Measurements from ENCODE around the gene KRTAP4-8.

Gene KRTAP4-8

DNA sequence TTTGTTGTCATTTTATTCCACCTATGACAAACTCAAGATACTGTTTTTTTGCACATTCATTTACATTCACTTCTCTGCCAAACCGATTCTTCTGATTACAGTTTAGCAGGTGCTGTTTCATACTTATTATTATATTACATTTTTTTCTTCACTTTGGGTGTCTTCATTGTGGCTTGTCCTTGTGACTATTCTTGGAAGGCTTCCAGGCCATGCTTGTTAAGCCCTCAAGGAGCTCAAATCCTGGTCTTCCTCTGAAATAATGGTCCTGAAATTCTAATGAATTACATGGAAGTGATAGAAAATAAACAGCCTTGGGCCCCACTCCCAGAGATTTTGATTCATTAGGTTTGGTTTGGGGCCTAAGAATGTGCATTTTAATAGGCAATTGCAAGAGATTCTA lies 33.6 kb downstream of the KRTAP4-8 start:
- Histone ChIP-seq H3K79me2 (ENCODE audit: control insufficient read depth, low read length) (no peaks in the 10 kb centered on the region), H3K9me3 (ENCODE audit: control insufficient read depth, insufficient read depth, low read length) (no peaks in the 10 kb centered on the region), H3K27ac (ENCODE audit: low read depth, low read length) (no peak overlapping the region), H3K36me3 (ENCODE audit: control insufficient read depth, low read length) (no peaks in the 10 kb centered on the region), H3K27me3 (ENCODE audit: control insufficient read depth, low read length) (no peaks in the 10 kb centered on the region), H3F3A (ENCODE audit: control insufficient read depth, insufficient read depth) (no peaks in the 10 kb centered on the region), H3K9me2 (replicated peaks; ENCODE audit: control insufficient read depth, low read length) (no peaks in the 10 kb centered on the region), H3K4me3 (ENCODE audit: low read length) (no peak overlapping the region), H3K4me1 (ENCODE audit: control insufficient read depth, low read length) (no peaks in the 10 kb centered on the region), H4K20me1 (ENCODE audit: control insufficient read depth, insufficient read depth, low read depth, low read length) (no peaks in the 10 kb centered on the region), H3K4me2 (ENCODE audit: low read length) (no peak overlapping the region)
- TF ChIP-seq, protein P1, sequence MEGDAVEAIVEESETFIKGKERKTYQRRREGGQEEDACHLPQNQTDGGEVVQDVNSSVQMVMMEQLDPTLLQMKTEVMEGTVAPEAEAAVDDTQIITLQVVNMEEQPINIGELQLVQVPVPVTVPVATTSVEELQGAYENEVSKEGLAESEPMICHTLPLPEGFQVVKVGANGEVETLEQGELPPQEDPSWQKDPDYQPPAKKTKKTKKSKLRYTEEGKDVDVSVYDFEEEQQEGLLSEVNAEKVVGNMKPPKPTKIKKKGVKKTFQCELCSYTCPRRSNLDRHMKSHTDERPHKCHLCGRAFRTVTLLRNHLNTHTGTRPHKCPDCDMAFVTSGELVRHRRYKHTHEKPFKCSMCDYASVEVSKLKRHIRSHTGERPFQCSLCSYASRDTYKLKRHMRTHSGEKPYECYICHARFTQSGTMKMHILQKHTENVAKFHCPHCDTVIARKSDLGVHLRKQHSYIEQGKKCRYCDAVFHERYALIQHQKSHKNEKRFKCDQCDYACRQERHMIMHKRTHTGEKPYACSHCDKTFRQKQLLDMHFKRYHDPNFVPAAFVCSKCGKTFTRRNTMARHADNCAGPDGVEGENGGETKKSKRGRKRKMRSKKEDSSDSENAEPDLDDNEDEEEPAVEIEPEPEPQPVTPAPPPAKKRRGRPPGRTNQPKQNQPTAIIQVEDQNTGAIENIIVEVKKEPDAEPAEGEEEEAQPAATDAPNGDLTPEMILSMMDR (IDR thresholded peaks at IDR 0.05; ENCODE audit: low read depth, low read length, poor library complexity, severe bottlenecking) = no peak
- no peak for TF ChIP-seq EZH2phosphoT487 (IDR thresholded peaks at IDR 0.05; ENCODE audit: borderline replicate concordance, low read length)

GRCh38 chr17:41063449-41063848 lies 34.5 kb downstream of the KRTAP4-8 start:
- Histone ChIP-seq H3K27me3 (ENCODE audit: control insufficient read depth, low read length) (no peaks in the 10 kb centered on the region), H3K9me2 (replicated peaks; ENCODE audit: control insufficient read depth, low read length) (no peaks in the 10 kb centered on the region), H3K9me3 (ENCODE audit: control insufficient read depth, insufficient read depth, low read length) (no peaks in the 10 kb centered on the region), H3K4me3 (ENCODE audit: low read length) (no peak overlapping the region), H3K79me2 (ENCODE audit: control insufficient read depth, low read length) (no peaks in the 10 kb centered on the region), H3K4me2 (ENCODE audit: low read length) (no peak overlapping the region), H3K27ac (ENCODE audit: low read depth, low read length) (no peak overlapping the region), H4K20me1 (ENCODE audit: control insufficient read depth, insufficient read depth, low read depth, low read length) (no peaks in the 10 kb centered on the region), H3F3A (ENCODE audit: control insufficient read depth, insufficient read depth) (no peaks in the 10 kb centered on the region), H3K36me3 (ENCODE audit: control insufficient read depth, low read length) (no peaks in the 10 kb centered on the region), H3K4me1 (ENCODE audit: control insufficient read depth, low read length) (no peaks in the 10 kb centered on the region)
- TF ChIP-seq, protein P1 (IDR thresholded peaks at IDR 0.05; ENCODE audit: low read depth, low read length, poor library complexity, severe bottlenecking) = no peak
- no peak for TF ChIP-seq EZH2phosphoT487 (IDR thresholded peaks at IDR 0.05; ENCODE audit: borderline replicate concordance, low read length)

GRCh38 chr17:41061964-41062363 lies 36.0 kb downstream of the KRTAP4-8 start:
- TF ChIP-seq, protein P1 (IDR thresholded peaks at IDR 0.05; ENCODE audit: low read depth, low read length, poor library complexity, severe bottlenecking) = no peak
- TF ChIP-seq EZH2phosphoT487 (IDR thresholded peaks at IDR 0.05; ENCODE audit: borderline replicate concordance, low read length) = no peak
- no peaks in the 10 kb centered on the region for H3K4me1 ChIP-seq (ENCODE audit: control insufficient read depth, low read length)
- no peaks in the 10 kb centered on the region for H3K9me2 ChIP-seq (replicated peaks; ENCODE audit: control insufficient read depth, low read length)
- no peak overlapping the region for H3K4me3 ChIP-seq (ENCODE audit: low read length)
- H3K79me2 ChIP-seq (ENCODE audit: control insufficient read depth, low read length) = no peaks in the 10 kb centered on the region
- H3F3A ChIP-seq (ENCODE audit: control insufficient read depth, insufficient read depth) = no peaks in the 10 kb centered on the region
- H3K9me3 ChIP-seq (ENCODE audit: control insufficient read depth, insufficient read depth, low read length) = no peaks in the 10 kb centered on the region
- H3K27ac ChIP-seq (ENCODE audit: low read depth, low read length) = no peak overlapping the region
- H4K20me1 ChIP-seq (ENCODE audit: control insufficient read depth, insufficient read depth, low read depth, low read length) = no peaks in the 10 kb centered on the region
- H3K36me3 ChIP-seq (ENCODE audit: control insufficient read depth, low read length) = no peaks in the 10 kb centered on the region
- H3K27me3 ChIP-seq (ENCODE audit: control insufficient read depth, low read length) = no peaks in the 10 kb centered on the region
- H3K4me2 ChIP-seq (ENCODE audit: low read length) = no peak overlapping the region
